Hematopoietic multipotent progenitor cell treated with erythropoietin and hydrocortisone succinate and interleukin-3 and kit ligand, for 17 days (in vitro differentiated cells): ENCODE data around the gene SEMA6D.
"Not testable (repeated sequence)": the region's sequence is repeated elsewhere in the genome, so short reads cannot be mapped to it uniquely, and the experiment has no call there.

Experiments used
- DNase-seq: peaks from one replicate; pipeline ENCODE4 v3.0.0-alpha.2; 2015; ENCODE audit warnings: low spot score

SEMA6D gene

DNA sequence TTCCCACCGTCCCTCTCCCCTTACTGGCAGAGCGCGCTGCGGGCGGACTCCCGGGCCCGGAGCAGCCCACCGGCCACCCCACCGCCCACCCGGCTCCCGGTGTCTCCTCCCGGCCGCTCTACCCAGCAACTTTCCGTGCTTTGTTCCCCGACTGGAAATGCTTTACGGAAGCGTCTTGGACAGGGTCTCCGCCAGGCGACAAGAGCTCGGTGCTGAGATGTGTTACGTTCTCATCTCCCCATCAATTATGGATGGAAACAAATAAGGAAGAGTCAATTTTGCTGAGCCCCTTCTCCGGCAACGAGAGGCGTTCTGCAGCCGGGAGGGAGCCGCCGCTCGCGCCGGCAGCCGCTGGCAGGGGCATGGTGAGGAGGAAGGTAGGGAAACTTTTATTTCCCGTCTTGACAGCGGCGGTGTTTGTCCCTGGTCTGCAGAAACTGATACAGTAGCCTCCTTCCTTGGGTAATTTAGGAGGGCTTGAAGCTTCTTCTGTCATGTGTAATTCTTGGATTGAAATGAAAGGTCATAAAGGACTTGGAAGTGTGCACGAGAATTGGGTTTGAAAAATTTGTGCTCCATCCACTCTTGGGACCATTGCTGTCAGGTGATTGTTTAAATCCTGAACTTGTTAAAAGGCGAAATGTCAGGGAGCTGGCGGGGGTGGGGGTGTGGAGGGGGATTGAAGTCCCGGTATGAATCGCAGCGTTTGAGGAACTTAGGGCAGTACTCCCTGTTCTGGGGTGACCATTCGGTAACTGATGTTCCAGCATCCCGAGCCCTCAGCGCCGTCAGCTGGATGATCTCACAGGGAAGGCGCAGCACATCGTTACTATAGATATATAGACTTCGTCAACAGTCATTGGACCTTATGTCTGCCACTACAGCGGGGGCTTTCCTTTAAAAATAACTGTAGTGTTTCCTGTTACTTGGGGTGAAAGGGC is 1.5 kb downstream of the SEMA6D start:
- no peak for DNase-seq

GRCh38 chr15:47719730-47720129 is 2.4 kb downstream of the SEMA6D start:
- no peak for DNase-seq

- no peak for DNase-seq
Observed at GRCh38 chr15:47720555-47720954, 3.2 kb downstream of the SEMA6D start.

DNA sequence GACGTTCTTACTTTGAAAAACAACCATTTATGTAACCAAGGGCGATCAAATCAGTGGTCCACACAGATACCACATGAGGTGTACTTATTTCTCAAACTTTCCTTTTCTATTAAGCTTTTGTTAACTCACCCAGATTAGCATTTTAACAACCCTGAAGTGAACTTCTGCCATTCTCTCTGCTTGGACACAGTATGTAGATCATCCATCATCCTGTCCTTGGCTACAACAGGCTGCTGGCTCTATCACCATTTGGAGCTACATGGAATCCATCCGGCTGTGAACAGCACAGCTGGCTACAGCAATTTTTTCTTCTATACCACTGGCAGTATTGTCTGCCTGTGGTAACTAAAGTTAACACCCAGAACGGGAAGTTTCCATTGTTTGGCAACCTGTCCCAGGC is 4.4 kb downstream of the SEMA6D start:
- DNase-seq, result no peak

DNA sequence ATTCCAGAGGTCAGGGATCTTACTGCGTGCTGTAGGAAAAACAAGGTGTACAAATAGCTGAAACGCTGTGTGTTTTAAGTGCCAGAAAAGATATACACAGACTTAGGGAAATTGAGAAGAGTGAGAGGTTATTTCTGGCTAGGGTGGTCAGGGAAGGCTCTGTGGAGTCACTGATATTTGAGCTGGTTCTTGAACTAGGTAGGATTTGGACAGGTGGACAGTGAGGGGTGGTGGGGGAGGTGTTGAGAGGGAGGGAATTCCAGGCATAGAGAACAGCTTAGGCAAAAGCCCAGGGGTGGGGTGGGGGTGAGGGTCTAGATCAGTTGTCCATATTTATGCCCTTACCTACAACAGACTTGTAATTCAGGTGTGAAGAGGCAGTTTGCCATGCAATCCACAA is 7.0 kb downstream of the SEMA6D start:
- DNase-seq, result no peak

DNA sequence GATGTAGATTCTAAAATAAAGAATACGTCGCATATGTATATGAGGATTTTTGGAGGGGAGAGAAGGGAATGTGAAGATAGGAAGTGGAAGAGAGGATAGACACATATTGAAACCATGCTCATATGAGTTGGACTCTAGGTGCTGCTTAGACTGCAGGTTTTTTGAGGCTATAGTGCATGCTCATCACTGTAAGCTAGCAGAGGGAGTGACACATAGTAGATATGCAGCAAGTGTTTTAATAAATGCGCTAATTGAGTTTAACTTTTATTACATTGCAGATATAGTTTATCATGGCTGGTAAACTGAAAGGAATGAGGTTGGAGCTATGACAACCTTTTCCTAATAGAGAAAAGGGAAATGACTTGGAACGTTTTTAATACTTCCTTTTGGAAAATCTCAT is 7.7 kb downstream of the SEMA6D start:
- no peak for DNase-seq

DNA sequence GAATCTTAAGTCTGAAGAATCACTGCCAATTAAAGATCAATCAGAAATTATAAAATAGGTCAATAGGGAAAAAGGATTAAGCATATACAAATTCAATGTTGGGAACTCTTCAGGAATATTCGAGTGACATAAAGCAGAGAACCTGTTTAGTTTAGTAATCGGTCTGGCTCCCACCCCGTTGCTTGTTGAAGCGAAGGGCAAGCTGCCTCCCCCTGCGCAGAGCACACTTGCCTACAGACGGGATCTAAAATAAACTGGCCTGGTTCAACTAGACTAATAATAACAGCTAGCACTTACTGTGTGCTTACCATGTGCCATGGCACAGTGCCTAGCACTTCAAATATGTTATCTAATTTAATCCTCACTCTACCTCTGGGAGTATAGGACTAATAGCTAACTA is 8.6 kb downstream of the SEMA6D start:
- no peak for DNase-seq

GRCh38 chr15:47726399-47726823 is 9.1 kb downstream of the SEMA6D start:
- no peak for DNase-seq

DNA sequence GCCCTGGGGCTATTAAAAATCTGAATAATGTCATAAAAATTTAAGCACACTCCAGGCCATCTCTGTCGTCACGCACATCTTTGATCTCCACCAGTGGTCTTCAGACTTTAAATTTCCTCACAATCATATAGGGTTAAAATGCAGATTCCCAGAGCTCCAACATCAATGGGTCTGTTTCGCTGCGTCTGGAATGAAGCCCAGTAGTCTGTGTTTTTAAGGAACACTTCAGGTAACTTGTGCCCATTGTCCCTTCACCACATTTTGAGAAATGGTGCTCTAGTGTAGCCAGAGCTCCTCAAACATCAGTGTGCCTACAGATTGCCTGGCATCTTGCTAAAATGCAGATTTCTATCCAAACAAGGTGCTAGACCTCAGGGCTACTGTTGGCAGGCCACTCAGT is 9.8 kb downstream of the SEMA6D start:
- no peak for DNase-seq

DNA sequence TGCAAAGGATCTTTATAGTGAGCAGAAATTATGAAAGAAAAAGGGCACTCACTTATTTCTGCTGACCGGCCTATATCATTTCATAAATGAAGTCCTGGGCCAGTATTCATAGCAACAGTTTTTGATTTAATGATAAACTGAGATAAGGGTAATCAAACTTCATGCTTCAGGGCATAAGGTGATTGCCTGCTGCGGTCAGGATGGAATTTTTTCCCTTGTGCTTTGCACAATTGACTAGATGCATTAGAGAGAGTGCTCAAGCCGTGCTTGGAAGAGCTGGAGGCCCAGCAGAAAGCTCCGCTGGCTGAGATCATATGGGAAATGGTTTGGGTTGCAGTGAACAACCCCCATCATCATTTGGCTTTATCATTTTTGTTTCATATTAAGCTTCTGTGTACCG is 10.4 kb downstream of the SEMA6D start:
- DNase-seq, result no peak

- DNase-seq, result no peak
Observed at GRCh38 chr15:47728426-47728825, 11.1 kb downstream of the SEMA6D start.

GRCh38 chr15:47728886-47729285 is 11.6 kb downstream of the SEMA6D start:
- DNase-seq, result no peak

DNA sequence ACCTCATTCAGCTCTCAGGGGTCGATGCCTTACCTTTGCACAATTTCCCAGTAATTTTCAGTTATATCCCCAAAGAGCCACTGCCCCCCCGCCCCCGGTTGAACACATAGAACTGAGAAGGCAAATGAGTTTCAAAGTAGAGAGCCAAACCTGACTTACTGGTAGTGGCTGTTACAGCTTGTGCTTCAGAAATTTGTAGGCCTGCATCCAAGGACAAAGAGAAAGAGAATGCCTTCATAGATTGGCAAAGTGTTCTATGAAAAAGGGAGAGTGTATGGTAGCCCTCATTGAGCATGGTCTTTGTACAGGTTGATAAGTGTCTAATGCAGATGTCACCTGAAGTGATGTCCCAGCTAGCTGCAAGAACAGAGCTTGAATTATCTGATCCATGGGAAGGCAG is 13.9 kb downstream of the SEMA6D start:
- no peak for DNase-seq

DNA sequence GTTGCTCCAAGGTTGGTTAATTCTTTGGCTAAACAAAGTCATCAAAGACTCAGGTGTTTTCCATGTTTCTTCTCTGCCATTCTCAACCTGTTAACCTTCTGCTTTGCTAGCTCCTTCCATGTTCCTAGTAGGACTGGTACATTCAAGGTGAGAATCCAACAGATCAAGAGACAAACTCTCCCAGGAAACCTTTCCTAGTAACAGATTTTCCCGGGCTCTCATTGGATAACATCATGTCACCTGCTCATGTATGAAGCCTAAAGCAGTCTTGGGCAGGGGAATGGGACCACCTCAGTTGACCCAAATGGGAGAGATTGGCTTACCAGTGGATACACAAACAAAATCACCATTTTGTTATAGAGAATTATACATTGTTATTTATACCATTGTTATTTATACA is 14.9 kb downstream of the SEMA6D start:
- DNase-seq, result no peak

- DNase-seq, result no peak
Observed at GRCh38 chr15:47733085-47733484, 15.8 kb downstream of the SEMA6D start.

DNA sequence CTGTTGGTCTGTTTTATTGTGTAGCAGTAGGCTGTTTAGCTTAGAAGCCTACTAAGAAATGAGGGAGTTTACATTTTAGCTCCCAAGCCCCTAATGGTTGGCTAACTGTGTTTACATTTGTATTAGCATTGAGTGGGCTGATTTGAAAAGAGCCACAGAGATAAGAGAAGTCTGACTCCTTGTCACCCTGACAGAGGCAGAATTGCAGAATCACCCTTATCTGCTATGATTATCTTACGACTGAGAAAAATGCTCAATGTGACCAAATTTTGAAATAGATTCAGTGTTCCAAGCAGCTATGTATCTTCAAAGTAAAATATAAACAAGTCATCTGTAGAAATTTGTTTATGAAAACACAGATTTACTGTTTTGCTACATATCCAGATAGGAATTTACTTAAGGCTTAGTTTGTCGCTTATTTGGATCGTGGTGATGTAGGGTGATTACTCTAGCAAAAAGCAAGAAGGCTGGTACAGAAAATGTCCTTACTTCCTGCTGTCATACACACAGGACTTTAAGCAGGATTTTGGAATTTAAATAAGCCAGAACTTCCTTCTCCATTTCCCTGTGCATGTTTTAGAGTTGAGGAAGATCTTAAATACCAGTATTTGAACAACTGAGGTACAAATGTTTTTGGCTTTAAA is 19.0 kb downstream of the SEMA6D start:
- no peak for DNase-seq

GRCh38 chr15:47737477-47737876 is 20.2 kb downstream of the SEMA6D start:
- no peak for DNase-seq

- not testable (repeated sequence) for DNase-seq
Observed at GRCh38 chr15:47738144-47738825, 21.0 kb downstream of the SEMA6D start.

DNA sequence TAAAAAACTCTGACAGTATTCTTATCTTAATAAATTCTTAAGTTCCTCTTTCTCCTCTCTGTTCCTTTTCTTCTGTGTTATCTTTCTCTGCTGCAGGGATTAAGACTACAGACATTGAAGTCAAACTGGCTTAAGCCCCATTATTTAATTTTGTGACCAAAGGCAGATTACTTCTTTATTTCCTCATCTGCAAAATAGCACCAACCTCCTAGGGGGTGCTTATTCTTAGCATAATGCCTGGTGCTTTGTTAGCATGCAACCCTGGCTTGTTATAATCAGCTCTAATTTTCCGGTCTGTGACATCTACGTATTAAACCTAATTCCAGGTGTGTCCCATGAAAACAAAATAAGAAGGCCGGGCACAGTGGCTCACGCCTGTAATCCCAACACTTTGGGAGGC is 23.8 kb downstream of the SEMA6D start:
- DNase-seq, result no peak

- no peak for DNase-seq
Observed at GRCh38 chr15:47741907-47742306, 24.6 kb downstream of the SEMA6D start.

DNA sequence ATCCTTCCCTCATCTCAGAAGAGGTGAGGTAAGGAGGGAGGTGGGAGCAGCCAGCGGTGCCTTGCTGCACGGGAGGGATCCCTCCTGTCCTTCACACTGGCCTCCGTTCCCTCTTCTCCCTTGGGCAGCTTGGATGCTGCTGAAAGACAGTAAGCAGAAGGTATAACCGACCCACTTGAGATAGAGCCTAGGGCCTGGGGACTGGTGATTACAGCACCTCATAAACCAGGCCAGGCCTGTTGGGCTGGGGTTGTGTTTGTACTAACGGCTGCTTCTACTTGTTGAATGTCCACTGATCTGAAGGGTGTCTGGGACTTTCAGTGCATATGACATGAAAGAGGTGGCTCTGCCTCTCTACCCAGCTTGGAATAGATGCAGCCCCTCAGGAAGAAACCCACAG is 25.0 kb downstream of the SEMA6D start:
- no peak for DNase-seq

DNA sequence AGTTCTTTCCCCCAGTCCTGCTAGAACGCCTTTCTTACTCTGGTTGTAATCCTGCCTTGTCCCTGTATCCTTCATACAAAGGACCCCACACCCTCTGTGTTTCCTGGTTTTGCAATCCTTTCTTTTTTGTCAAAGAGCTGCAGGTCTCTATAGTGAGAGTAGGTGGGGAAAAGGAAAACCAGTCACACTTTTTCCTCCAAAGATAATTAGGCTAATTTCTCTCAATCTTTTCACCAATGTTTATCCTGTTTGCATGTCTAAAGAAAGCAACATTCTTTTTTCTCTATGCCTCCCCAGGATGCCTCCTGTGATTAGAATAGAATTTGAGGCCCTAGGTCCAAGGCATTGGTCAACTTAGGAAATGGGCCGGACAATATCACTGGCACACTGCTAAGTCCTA is 25.4 kb downstream of the SEMA6D start:
- no peak for DNase-seq

DNA sequence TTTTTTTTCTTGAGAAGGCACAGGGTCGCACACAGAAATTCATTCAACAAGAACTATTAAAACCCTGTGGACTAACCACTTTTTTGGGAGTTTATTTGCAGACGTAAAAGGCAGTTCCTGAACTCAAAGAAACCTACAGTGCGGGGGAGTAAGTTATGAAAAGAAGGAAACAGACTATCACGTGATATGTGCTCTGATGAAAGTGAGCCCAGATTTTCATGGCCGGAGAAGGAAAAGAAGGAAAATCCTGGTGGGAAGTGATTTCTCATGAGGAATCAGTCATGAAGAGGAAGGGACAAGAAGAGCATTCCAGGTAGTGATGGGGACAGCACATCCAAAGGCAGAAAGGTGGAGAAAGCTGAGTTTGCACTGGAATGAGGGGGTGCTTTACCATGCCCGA is 26.1 kb downstream of the SEMA6D start:
- DNase-seq, result no peak
